WTC11 (cell line): ENCODE measurements around the gene HDC. TPM values are rescaled to one million over a fixed set of nuclear protein-coding genes. Genes with fewer than 3 reads are reported as not detected.

Experiments used
- ATAC-seq: fragments of 200-7000 bp; cut with Tn5 transposase; 2 replicates; pipeline ENCODE4 v1.10.0; 2021; ENCODE audit warnings: mild to moderate bottlenecking, moderate library complexity
- CTCF ChIA-PET: fragments of 300-600 bp; sonication (Branson Sonifier 250); formaldehyde crosslinking; loops from one replicate; lab custom pipeline; 2021; ENCODE audit warnings: antibody characterized with exemption; lab: Charles Lee
- POLR2A ChIA-PET: fragments of 350-600 bp; sonication (Branson Sonifier 250); formaldehyde crosslinking; loops from one replicate; lab custom pipeline; 2021; ENCODE audit warnings: antibody characterized with exemption; lab: Charles Lee
- DNase-seq: peaks from one replicate; pipeline ENCODE4 v3.0.0; 2021; ENCODE audit warnings: low spot score
- H3K27ac Mint-ChIP-seq: 2 replicates; pipeline ENCODE4 v1.8.0; 2021; ENCODE audit warnings: mixed read lengths
- H3K27me3 Mint-ChIP-seq: 2 replicates; pipeline ENCODE4 v1.8.0; 2021; ENCODE audit warnings: low read depth, mild to moderate bottlenecking, moderate library complexity, mixed read lengths
- H3K36me3 Mint-ChIP-seq: 2 replicates; pipeline ENCODE4 v1.8.0; 2021; ENCODE audit warnings: mixed read lengths
- H3K4me1 Mint-ChIP-seq: 2 replicates; pipeline ENCODE4 v1.8.0; 2022; ENCODE audit warnings: mixed read lengths
- H3K4me3 Mint-ChIP-seq: 2 replicates; pipeline ENCODE4 v1.8.0; 2021; ENCODE audit warnings: mild to moderate bottlenecking, moderate library complexity, mixed read lengths
- H3K9me3 Mint-ChIP-seq: 2 replicates; pipeline ENCODE4 v1.8.0; 2021; ENCODE audit warnings: mixed read lengths
- ARID4B ChIP-seq: sonication (generic); formaldehyde crosslinking; IDR thresholded peaks from 2 replicates; pipeline ENCODE4 v1.8.0; 2023; ENCODE audit warnings: missing genetic modification reagents, mild to moderate bottlenecking, borderline replicate concordance
- ATF1 ChIP-seq: sonication (generic); formaldehyde crosslinking; IDR thresholded peaks from 2 replicates; pipeline ENCODE4 v1.8.1; 2023; ENCODE audit warnings: mild to moderate bottlenecking, moderate library complexity, missing genetic modification reagents
- ATF3 ChIP-seq: sonication (generic); formaldehyde crosslinking; conservative IDR thresholded peaks from 2 replicates; pipeline ENCODE4 v1.8.1; 2022; ENCODE audit warnings: mild to moderate bottlenecking, missing genetic modification reagents
- E2F5 ChIP-seq: sonication (generic); formaldehyde crosslinking; IDR thresholded peaks from 2 replicates; pipeline ENCODE4 v1.8.1; 2022; ENCODE audit warnings: mild to moderate bottlenecking, moderate library complexity, missing genetic modification reagents
- FOXK1 ChIP-seq: sonication (generic); formaldehyde crosslinking; IDR thresholded peaks from 2 replicates; pipeline ENCODE4 v1.8.0; 2022; ENCODE audit warnings: mild to moderate bottlenecking, moderate library complexity, missing genetic modification reagents
- FOXP4 ChIP-seq: sonication (generic); formaldehyde crosslinking; IDR thresholded peaks from 2 replicates; pipeline ENCODE4 v1.8.0; 2022; ENCODE audit warnings: mild to moderate bottlenecking, missing genetic modification reagents
- GABPB1 ChIP-seq: sonication (generic); formaldehyde crosslinking; IDR thresholded peaks from 2 replicates; pipeline ENCODE4 v1.8.1; 2023; ENCODE audit warnings: mild to moderate bottlenecking, missing genetic modification reagents
- MAX ChIP-seq: sonication (generic); formaldehyde crosslinking; IDR thresholded peaks from 2 replicates; pipeline ENCODE4 v1.8.0; 2022; ENCODE audit warnings: mild to moderate bottlenecking, missing genetic modification reagents
- PRDM15 ChIP-seq: sonication (generic); formaldehyde crosslinking; IDR thresholded peaks from 2 replicates; pipeline ENCODE4 v1.8.0; 2022; ENCODE audit warnings: missing genetic modification reagents
- PREB ChIP-seq: sonication (generic); formaldehyde crosslinking; IDR thresholded peaks from 2 replicates; pipeline ENCODE4 v1.8.1; 2022; ENCODE audit warnings: mild to moderate bottlenecking, missing genetic modification reagents, moderate library complexity, borderline replicate concordance
- RELA ChIP-seq: sonication (generic); formaldehyde crosslinking; IDR thresholded peaks from 2 replicates; pipeline ENCODE4 v1.8.1; 2022; ENCODE audit warnings: missing genetic modification reagents, mild to moderate bottlenecking, borderline replicate concordance
- RORB ChIP-seq: fragments of 250-450 bp; sonication (Bioruptor Pico); IDR thresholded peaks from 2 replicates; pipeline ENCODE4 v1.9.0; 2021; ENCODE audit warnings: mild to moderate bottlenecking
- SMAD3 ChIP-seq: sonication (generic); formaldehyde crosslinking; IDR thresholded peaks from 2 replicates; pipeline ENCODE4 v1.8.0; 2022; ENCODE audit warnings: missing genetic modification reagents, mild to moderate bottlenecking, borderline replicate concordance
- SOX15 ChIP-seq: fragments of 250-450 bp; sonication (Bioruptor Pico); IDR thresholded peaks from 2 replicates; pipeline ENCODE4 v1.9.0; 2021; ENCODE audit warnings: mild to moderate bottlenecking
- TCF7 ChIP-seq: sonication (generic); formaldehyde crosslinking; IDR thresholded peaks from 2 replicates; pipeline ENCODE4 v1.8.0; 2022; ENCODE audit warnings: mild to moderate bottlenecking, low read depth, missing genetic modification reagents, moderate library complexity
- USF2 ChIP-seq: sonication (generic); formaldehyde crosslinking; IDR thresholded peaks from 2 replicates; pipeline ENCODE4 v1.8.1; 2023; ENCODE audit warnings: mild to moderate bottlenecking, missing genetic modification reagents, moderate library complexity
- ZBTB21 ChIP-seq: sonication (generic); formaldehyde crosslinking; IDR thresholded peaks from 2 replicates; pipeline ENCODE4 v1.8.1; 2023; ENCODE audit warnings: mild to moderate bottlenecking, missing genetic modification reagents, borderline replicate concordance
- ZNF121 ChIP-seq: sonication (generic); formaldehyde crosslinking; IDR thresholded peaks from 2 replicates; pipeline ENCODE4 v1.8.0; 2023; ENCODE audit warnings: missing genetic modification reagents
- ZNF219 ChIP-seq: sonication (generic); formaldehyde crosslinking; IDR thresholded peaks from 2 replicates; pipeline ENCODE4 v1.8.0; 2023; ENCODE audit warnings: missing genetic modification reagents, mild to moderate bottlenecking, borderline replicate concordance
- ZNF423 ChIP-seq: fragments of 250-450 bp; sonication (Bioruptor Pico); IDR thresholded peaks from 2 replicates; pipeline ENCODE4 v2.1.2; 2022; ENCODE audit warnings: mild to moderate bottlenecking, moderate library complexity
- total RNA-seq: library from RNA; stranded (reverse); gene quantifications from 3 replicates; pipeline ENCODE4 v1.2.3, GENCODE V29; 2021

Gene HDC
- total RNA-seq, 1 experiment from 2014 or later: not detected

GRCh38 chr15:50289749-50290148 is 24.2 kb upstream of the HDC start:
- TF ChIP-seq ATF3 (CRISPR knock-in tag): no peak
- peak; percentile 77; the same call in 1 of the 2 replicates for TF ChIP-seq ZNF121 (CRISPR knock-in tag)
- TF ChIP-seq, all 79 proteins: peak for 1
- Mint-ChIP-seq H3K27me3 (no peaks in the 10 kb centered on the region), H3K9me3 (no peaks in the 10 kb centered on the region), H3K4me3 (no peak overlapping the region), H3K4me1 (no peaks in the 10 kb centered on the region), H3K27ac (no peak overlapping the region), H3K36me3 (peaks cover 23% of the 10 kb centered on the region)
- POLR2A ChIA-PET: no interaction called here
- DNase-seq (no peak), ATAC-seq (no peak)
- CTCF ChIA-PET: no interaction called here

- TF ChIP-seq TCF7 (CRISPR knock-in tag): no peak
- no peak for TF ChIP-seq ATF1 (CRISPR knock-in tag)
- no peak for TF ChIP-seq PREB
- TF ChIP-seq SMAD3 (CRISPR knock-in tag): no peak
- TF ChIP-seq E2F5 (CRISPR knock-in tag): no peak
- TF ChIP-seq SOX15 (CRISPR knock-in tag): no peak
- TF ChIP-seq PRDM15: no peak
- TF ChIP-seq ZNF219 (CRISPR knock-in tag): no peak
- no peak for TF ChIP-seq ZBTB21 (CRISPR knock-in tag)
- no peak for TF ChIP-seq RELA (CRISPR knock-in tag)
- TF ChIP-seq FOXK1 (CRISPR knock-in tag): no peak
- TF ChIP-seq ARID4B: no peak
- TF ChIP-seq USF2: no peak
- no peak for TF ChIP-seq MAX (CRISPR knock-in tag)
- no peak for TF ChIP-seq RORB (CRISPR knock-in tag)
- TF ChIP-seq FOXP4 (CRISPR knock-in tag): no peak
- TF ChIP-seq GABPB1 (CRISPR knock-in tag): no peak
- TF ChIP-seq ZNF423 (CRISPR knock-in tag): no peak
- DNase-seq (no peak), ATAC-seq (no peak)
- Mint-ChIP-seq H3K36me3 (peaks cover 21% of the 10 kb centered on the region), H3K27me3 (no peaks in the 10 kb centered on the region), H3K27ac (peak overlapping the region; percentile 77), H3K9me3 (no peaks in the 10 kb centered on the region), H3K4me1 (no peaks in the 10 kb centered on the region), H3K4me3 (no peak overlapping the region)
- POLR2A ChIA-PET: no interaction called here
- CTCF ChIA-PET: no interaction called here
Observed at GRCh38 chr15:50287324-50288116, 22.0 kb upstream of the HDC start.
